ENCODE data around the gene PHC2. TPM values are rescaled to one million over a fixed set of nuclear protein-coding genes. Genes with fewer than 3 reads are reported as not detected.

PHC2 gene
- total and polyA plus RNA-seq, 8 donors, result 21.8 to 62.1 (median 42.6) TPM

- intact Hi-C loops (cut with DNase I), result no loop called here
- no peak overlapping the region for H3K4me3 ChIP-seq
- no peak for FAIRE-seq
- peak overlapping the region in 1 of 4 donors; percentile 26 for H3K27ac ChIP-seq
- H3K4me1 ChIP-seq, result peaks cover 0 to 11% (median 0%) of the 10 kb centered on the region in 3 donors
- WGBS, 2 donors, result 48 to 54% methylated on average over 9 of the region's 9 CpGs
- peak in 1 of 6 donors; percentile 41 for DNase-seq
- H3K27me3 ChIP-seq, result no peaks in the 10 kb centered on the region
- H3K9me3 ChIP-seq, result no peaks in the 10 kb centered on the region
- peaks cover 0 to 96% (median 62%) of the 10 kb centered on the region in 3 donors for H3K36me3 ChIP-seq
- TF ChIP-seq CTCF (IDR thresholded peaks at IDR 0.05), result no peak
- peak; percentile 26 to 69 (median 56) for ATAC-seq
Observed at GRCh38 chr1:33327587-33328325, 103.1 kb downstream of the PHC2 start.

GRCh38 chr1:33326785-33327184 is 104.1 kb downstream of the PHC2 start:
- Histone ChIP-seq H3K36me3 (peaks cover 0 to 92% (median 61%) of the 10 kb centered on the region in 3 donors), H3K27me3 (no peaks in the 10 kb centered on the region), H3K27ac (no peak overlapping the region), H3K4me3 (no peak overlapping the region), H3K9me3 (no peaks in the 10 kb centered on the region), H3K4me1 (peaks cover 0 to 11% (median 0%) of the 10 kb centered on the region in 3 donors)
- no peak for TF ChIP-seq CTCF (IDR thresholded peaks at IDR 0.05)
- ATAC-seq (peak in 2 of 4 donors; percentile 9 to 31), DNase-seq (no peak), FAIRE-seq (no peak)
- intact Hi-C loops (cut with DNase I), result no loop called here
- WGBS, 2 donors, result 86% methylated on average over 9 of the region's 9 CpGs

- DNase-seq (peak in 1 of 6 donors; percentile 44), FAIRE-seq (no peak), ATAC-seq (no peak)
- H3K4me1 ChIP-seq, result peaks cover 0 to 11% (median 0%) of the 10 kb centered on the region in 3 donors
- no peaks in the 10 kb centered on the region for H3K9me3 ChIP-seq
- intact Hi-C loops (cut with DNase I), result no loop called here
- WGBS, 2 donors, result 86 to 87% methylated on average over 22 of the region's 22 CpGs
- H3K27me3 ChIP-seq, result no peaks in the 10 kb centered on the region
- TF ChIP-seq CTCF (IDR thresholded peaks at IDR 0.05), result no peak
- peaks cover 0 to 74% (median 43%) of the 10 kb centered on the region in 3 donors for H3K36me3 ChIP-seq
- no peak overlapping the region for H3K4me3 ChIP-seq
- no peak overlapping the region for H3K27ac ChIP-seq
Observed at GRCh38 chr1:33324677-33325575, 106.0 kb downstream of the PHC2 start.

- Histone ChIP-seq H3K27me3 (no peaks in the 10 kb centered on the region), H3K36me3 (peaks cover 0 to 63% (median 32%) of the 10 kb centered on the region in 3 donors), H3K9me3 (no peaks in the 10 kb centered on the region), H3K4me3 (no peak overlapping the region), H3K4me1 (peaks cover 0 to 11% (median 0%) of the 10 kb centered on the region in 3 donors), H3K27ac (no peak overlapping the region)
- no peak for ATAC-seq
- intact Hi-C loops (cut with DNase I), result no loop called here
- no peak for FAIRE-seq
- no peak for TF ChIP-seq CTCF (IDR thresholded peaks at IDR 0.05)
- no peak for DNase-seq
- 76 to 91% methylated on average over 14 of the region's 14 CpGs for WGBS, 2 donors
Observed at GRCh38 chr1:33323663-33324477, 107.0 kb downstream of the PHC2 start.
